ENCODE measurements around the gene MRPS27.

The MRPS27 gene

DNA sequence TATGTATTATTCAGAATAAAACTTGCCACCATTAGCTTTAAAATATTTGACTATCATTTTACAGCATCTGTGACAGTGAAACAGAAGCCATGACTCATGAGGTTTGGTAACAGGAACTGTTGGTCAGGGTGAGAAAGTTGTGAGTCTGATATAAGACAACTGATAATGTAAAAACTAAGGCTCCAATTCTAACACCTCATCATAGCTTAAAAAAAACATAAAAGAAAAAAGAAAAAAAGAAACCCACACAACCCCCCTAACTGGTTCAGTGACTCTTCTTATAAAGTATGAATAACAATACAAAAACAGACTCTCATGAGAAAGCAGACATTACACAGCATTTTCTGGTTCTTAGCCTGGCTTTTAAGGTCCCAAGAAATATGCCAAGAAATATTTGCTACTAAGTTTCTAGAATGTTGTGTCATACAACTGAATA lies 85.8 kb downstream of the MRPS27 start:
- no peak overlapping the region for H3K27ac Mint-ChIP-seq
- H3K27me3 Mint-ChIP-seq = no peaks in the 10 kb centered on the region
- peaks cover 30% of the 10 kb centered on the region for H3K36me3 Mint-ChIP-seq
- ATAC-seq (ENCODE audit: low read depth) (no peak), DNase-seq (ENCODE audit: low spot score in 2 of 2) (no peak)
- H3K4me1 Mint-ChIP-seq = peaks cover 7% of the 10 kb centered on the region
- H3K4me3 Mint-ChIP-seq = no peak overlapping the region
- H3K9me3 Mint-ChIP-seq = no peaks in the 10 kb centered on the region

DNA sequence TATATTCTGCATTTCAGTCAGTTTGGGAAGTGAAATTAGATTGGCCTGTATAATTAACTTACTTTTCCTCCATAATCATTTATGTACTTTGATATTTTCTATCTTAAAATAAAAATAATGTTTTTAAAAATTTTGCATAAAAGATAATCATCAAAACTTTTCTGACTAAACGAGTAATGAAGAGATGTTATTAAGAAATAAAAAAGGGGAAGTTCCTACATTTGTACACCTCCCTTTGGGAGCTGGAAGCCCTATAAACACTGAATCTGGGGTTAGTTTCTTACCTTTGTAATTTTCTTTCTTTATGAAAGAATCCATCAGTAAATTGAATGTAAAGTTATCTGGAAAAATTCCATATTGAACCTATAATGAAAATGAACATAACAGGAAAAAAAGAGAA lies 86.2 kb downstream of the MRPS27 start:
- H3K27ac Mint-ChIP-seq = no peak overlapping the region
- H3K36me3 Mint-ChIP-seq = peaks cover 30% of the 10 kb centered on the region
- ATAC-seq (ENCODE audit: low read depth) (no peak), DNase-seq (ENCODE audit: low spot score in 2 of 2) (no peak)
- H3K27me3 Mint-ChIP-seq = no peaks in the 10 kb centered on the region
- no peaks in the 10 kb centered on the region for H3K9me3 Mint-ChIP-seq
- peaks cover 7% of the 10 kb centered on the region for H3K4me1 Mint-ChIP-seq
- no peak overlapping the region for H3K4me3 Mint-ChIP-seq

DNA sequence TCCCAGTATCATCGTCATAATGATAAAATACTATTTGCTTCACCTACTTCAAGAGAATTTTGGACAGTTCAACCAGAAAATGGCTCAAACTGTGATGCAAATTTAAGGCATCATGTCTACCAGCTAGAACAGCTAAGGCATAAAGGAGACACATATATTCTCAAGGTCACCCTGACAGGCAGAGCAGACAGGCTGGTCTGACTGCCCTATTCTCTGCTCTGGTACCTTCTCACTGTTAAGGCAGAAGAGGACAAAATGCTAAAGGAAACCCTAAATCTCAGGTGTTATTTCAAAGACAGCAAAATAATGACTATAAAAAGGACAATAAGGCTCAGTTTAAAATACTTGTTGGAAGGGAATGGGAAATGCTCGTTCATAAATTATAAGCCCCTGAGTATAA lies 87.2 kb downstream of the MRPS27 start:
- Mint-ChIP-seq H3K36me3 (peaks cover 30% of the 10 kb centered on the region), H3K9me3 (no peaks in the 10 kb centered on the region), H3K27ac (peak overlapping the region; percentile 53), H3K4me1 (peaks cover 7% of the 10 kb centered on the region), H3K4me3 (no peak overlapping the region), H3K27me3 (no peaks in the 10 kb centered on the region)
- no peak for DNase-seq (ENCODE audit: low spot score in 2 of 2)
- no peak for ATAC-seq (ENCODE audit: low read depth)

DNA sequence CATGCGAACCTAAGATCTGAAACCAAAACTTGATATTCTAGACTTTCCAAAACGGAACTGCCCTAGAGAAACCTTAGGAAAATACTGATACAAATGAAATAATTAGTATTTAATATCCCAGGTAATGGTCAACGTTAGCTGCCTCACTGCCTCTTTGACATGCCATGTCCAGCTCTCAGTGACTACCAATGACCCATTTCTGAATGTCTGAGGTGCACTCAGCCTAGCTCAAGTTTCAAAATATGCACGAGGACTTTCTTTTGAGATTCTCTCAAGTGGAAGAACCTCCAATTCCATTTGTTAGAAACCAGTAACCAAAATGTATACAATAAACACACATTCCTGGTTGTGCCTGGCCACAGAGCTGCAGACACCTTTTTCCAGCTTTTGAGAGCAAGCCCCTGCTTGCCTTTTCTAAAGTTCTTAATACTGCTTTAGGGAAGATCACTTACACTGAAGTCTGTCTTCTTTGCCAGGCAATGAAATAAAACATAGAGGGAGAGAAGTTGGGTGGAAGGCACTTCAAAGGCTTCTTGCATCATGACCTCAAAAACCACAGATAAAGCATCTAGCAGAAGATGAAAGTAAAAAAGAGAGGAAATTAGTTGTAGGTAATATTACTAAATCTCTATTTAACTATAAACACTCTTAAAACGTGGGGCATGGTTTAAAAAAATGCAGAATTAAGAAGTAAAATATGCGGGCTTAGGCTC lies 87.9 kb downstream of the MRPS27 start:
- H3K27ac Mint-ChIP-seq = peak overlapping the region; percentile 53
- H3K4me3 Mint-ChIP-seq = no peak overlapping the region
- H3K4me1 Mint-ChIP-seq = peaks cover 7% of the 10 kb centered on the region
- H3K9me3 Mint-ChIP-seq = no peaks in the 10 kb centered on the region
- DNase-seq (ENCODE audit: low spot score in 2 of 2) (no peak), ATAC-seq (ENCODE audit: low read depth) (no peak)
- H3K27me3 Mint-ChIP-seq = no peaks in the 10 kb centered on the region
- peaks cover 31% of the 10 kb centered on the region for H3K36me3 Mint-ChIP-seq

DNA sequence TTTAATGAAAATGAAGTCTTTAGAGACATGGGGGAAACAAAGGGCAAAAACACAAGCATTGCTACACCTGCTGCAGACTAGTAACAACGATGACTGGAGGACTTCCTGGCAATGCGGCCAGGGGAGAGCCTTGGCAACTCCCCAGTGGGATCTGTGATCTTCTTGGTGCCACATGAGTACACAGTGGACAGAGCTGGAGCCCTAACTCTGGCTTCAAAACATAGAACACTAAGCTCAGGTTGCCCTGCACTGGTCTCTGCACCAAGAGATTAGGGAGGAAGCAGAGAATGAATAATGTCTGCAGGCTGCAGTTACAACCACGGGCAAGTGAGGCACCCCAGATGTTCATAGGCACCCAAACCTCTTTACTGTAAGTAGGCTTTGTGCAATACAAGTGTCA lies 91.1 kb downstream of the MRPS27 start:
- H3K27ac Mint-ChIP-seq = peak overlapping the region; percentile 28
- DNase-seq (ENCODE audit: low spot score in 2 of 2) = no peak
- H3K27me3 Mint-ChIP-seq = no peaks in the 10 kb centered on the region
- peaks cover 33% of the 10 kb centered on the region for H3K36me3 Mint-ChIP-seq
- peaks cover 3% of the 10 kb centered on the region for H3K4me1 Mint-ChIP-seq
- no peak overlapping the region for H3K4me3 Mint-ChIP-seq
- no peak for ATAC-seq (ENCODE audit: low read depth)
- no peaks in the 10 kb centered on the region for H3K9me3 Mint-ChIP-seq

DNA sequence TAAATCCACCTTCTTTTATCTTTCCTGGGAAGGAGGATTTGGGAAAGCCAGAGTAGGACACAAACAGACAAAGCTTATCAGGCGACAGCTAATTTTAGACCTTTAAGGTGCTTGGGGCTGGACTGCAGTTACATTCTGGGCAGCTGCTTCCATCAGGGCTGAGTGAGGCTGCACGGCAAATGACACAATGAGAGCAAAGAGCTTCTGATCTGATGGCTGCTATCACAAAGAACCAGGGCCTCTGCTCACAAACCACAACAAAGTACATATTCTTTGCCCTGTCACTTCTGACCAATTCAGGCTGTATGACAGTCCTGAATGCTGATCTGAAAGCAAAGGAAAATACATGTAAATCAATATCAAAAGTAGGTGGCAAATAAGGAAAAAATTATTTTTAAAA lies 93.1 kb downstream of the MRPS27 start:
- Mint-ChIP-seq H3K27me3 (no peaks in the 10 kb centered on the region), H3K4me1 (no peaks in the 10 kb centered on the region), H3K36me3 (peaks cover 46% of the 10 kb centered on the region), H3K4me3 (no peak overlapping the region), H3K27ac (no peak overlapping the region), H3K9me3 (no peaks in the 10 kb centered on the region)
- no peak for DNase-seq (ENCODE audit: low spot score in 2 of 2)
- ATAC-seq (ENCODE audit: low read depth) = no peak

DNA sequence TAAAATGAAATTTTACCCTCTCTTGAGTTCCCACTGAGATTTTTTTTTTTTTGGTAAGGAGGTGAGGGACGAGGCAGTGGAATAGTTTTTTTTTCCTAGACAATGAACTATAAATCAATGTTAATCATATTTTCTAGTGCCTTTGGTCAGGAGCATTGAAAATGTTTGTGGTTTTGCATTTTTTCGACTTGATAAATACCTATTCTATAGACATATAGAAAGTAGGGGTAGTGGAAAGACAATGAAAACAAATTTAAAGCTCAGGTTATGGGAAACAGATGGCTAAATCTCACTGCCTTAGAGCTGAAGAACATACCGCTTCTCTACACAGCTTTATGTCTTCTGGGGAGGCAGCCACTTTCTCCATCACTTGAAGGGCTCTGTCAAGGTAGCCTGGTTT lies 94.3 kb downstream of the MRPS27 start:
- peaks cover 49% of the 10 kb centered on the region for H3K36me3 Mint-ChIP-seq
- ATAC-seq (ENCODE audit: low read depth) = no peak
- H3K9me3 Mint-ChIP-seq = no peaks in the 10 kb centered on the region

DNA sequence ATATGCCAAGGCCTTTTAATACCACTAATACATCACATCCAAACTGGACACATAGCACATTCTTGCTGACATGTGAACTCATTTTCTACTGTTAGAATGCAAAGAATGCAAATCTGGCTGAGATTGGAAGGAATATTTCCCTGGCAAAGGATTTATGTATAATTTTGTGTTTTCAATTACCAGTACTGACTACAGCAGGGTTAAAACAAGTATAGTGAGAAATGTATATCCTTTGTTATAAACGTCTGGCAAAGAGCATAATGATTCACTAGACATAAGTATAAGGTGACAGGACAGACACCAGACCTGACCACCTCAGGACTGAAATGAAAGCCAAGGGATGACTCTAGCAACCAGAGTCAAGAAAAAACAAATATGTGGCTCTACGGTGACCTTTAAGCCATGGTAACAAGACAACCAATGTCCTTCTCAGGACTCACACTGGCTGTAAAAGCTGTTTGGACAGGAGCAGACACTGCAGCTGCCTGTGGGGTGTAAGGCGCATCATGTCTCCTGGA lies 95.0 kb downstream of the MRPS27 start:
- peak overlapping the region; percentile 65 for H3K27ac Mint-ChIP-seq

More for the DNA sequence above, 94.3 kb downstream of the MRPS27 start:
- Mint-ChIP-seq H3K27me3 (no peaks in the 10 kb centered on the region), H3K4me1 (no peaks in the 10 kb centered on the region), H3K4me3 (no peak overlapping the region), H3K27ac (no peak overlapping the region)
- no peak for DNase-seq (ENCODE audit: low spot score in 2 of 2)

DNA sequence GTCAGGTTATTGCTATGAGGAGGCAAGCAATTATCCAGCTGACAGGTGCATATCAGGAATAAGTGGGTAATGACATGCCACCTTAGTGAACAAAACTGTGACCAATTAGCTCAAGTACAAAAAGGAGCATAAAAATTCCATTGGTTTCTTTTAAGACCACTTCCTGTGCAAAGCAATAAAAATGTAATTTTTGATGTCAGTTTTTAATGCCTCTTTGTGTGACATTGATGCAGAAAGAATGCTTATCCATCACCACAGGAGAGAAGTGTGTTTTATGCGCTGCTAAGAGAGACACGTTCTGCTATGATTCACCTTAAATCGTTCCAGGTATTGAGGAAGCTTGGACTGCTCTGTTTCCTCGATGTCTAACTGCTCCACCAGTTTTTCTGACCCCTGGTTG lies 96.7 kb downstream of the MRPS27 start:
- H3K27ac Mint-ChIP-seq = no peak overlapping the region
- H3K36me3 Mint-ChIP-seq = peaks cover 51% of the 10 kb centered on the region
- DNase-seq (ENCODE audit: low spot score in 2 of 2) (no peak), ATAC-seq (ENCODE audit: low read depth) (no peak)
- no peak overlapping the region for H3K4me3 Mint-ChIP-seq
- H3K4me1 Mint-ChIP-seq = no peaks in the 10 kb centered on the region
- H3K9me3 Mint-ChIP-seq = no peaks in the 10 kb centered on the region
- H3K27me3 Mint-ChIP-seq = no peaks in the 10 kb centered on the region

More for the DNA sequence above, 95.0 kb downstream of the MRPS27 start:
- Mint-ChIP-seq H3K9me3 (no peaks in the 10 kb centered on the region), H3K36me3 (peaks cover 44% of the 10 kb centered on the region), H3K27me3 (no peaks in the 10 kb centered on the region), H3K4me3 (no peak overlapping the region), H3K4me1 (no peaks in the 10 kb centered on the region)
- ATAC-seq (ENCODE audit: low read depth) (no peak), DNase-seq (ENCODE audit: low spot score in 2 of 2) (no peak)

DNA sequence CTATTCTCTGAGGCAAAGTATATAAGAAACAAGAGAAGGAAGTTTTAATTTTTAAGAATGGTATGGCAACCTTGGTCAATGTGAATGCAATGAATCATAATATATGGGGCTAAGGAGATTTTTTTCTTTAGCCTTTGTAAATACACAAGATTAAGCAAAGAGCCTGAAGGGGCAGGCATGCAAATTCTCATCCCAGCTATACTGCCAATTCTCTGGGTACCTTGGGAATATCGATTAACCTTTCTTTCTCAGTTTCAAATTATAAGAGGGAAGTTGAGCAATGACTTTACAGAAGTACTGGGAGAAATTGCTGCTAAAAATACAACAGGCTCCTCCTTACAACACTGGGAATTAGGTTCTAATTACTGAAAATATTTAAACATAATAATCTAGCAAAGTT lies 97.5 kb downstream of the MRPS27 start:
- DNase-seq (ENCODE audit: low spot score in 2 of 2) (no peak), ATAC-seq (ENCODE audit: low read depth) (no peak)
- peaks cover 53% of the 10 kb centered on the region for H3K36me3 Mint-ChIP-seq
- H3K27ac Mint-ChIP-seq = no peak overlapping the region
- no peaks in the 10 kb centered on the region for H3K27me3 Mint-ChIP-seq
- H3K4me1 Mint-ChIP-seq = no peaks in the 10 kb centered on the region
- no peaks in the 10 kb centered on the region for H3K9me3 Mint-ChIP-seq
- no peak overlapping the region for H3K4me3 Mint-ChIP-seq

DNA sequence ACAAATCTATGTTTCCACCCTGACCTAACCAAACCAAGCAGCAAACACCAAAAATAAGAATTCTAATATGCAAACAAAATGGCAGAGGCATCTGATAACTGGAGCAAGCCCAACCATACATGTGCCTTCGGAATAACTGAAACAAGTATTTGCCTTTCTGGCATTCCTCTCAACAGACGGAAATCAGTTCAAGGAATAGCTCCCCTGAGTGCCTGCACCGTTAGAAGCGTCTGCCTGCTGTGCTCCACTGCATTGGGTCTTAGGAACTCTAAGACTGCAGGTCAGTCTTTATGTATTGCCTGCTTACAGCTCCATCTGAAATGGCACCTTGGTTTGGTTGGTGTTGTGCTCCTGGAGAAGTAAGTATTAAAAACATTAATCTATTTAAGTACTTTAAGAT lies 98.5 kb downstream of the MRPS27 start:
- peaks cover 53% of the 10 kb centered on the region for H3K36me3 Mint-ChIP-seq
- no peak overlapping the region for H3K4me3 Mint-ChIP-seq
- no peaks in the 10 kb centered on the region for H3K9me3 Mint-ChIP-seq
- no peak for ATAC-seq (ENCODE audit: low read depth)
- no peak for DNase-seq (ENCODE audit: low spot score in 2 of 2)
- H3K4me1 Mint-ChIP-seq = no peaks in the 10 kb centered on the region
- H3K27ac Mint-ChIP-seq = no peak overlapping the region
- H3K27me3 Mint-ChIP-seq = no peaks in the 10 kb centered on the region

DNA sequence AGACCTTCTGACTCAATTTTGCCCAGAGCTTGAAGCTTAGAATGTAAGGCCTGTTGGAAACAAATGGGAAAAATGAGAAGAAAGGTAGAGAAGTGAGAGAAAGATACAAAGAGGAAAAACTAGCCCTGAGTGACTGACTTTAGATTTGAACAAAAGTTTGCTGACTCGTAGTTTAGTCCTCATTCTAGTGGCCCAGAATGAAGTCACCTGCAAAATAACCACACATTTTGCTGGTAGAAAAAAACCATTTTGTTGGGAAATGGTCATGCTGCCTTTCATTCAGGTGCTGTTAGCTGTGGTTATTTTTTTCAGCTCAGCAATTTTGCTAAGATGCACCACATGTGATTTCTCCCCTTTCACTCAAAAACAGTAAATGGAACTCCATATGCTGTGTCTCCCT lies 98.9 kb downstream of the MRPS27 start:
- H3K36me3 Mint-ChIP-seq = peaks cover 52% of the 10 kb centered on the region
- ATAC-seq (ENCODE audit: low read depth) = no peak
- no peaks in the 10 kb centered on the region for H3K9me3 Mint-ChIP-seq
- no peak overlapping the region for H3K4me3 Mint-ChIP-seq
- no peak overlapping the region for H3K27ac Mint-ChIP-seq
- no peaks in the 10 kb centered on the region for H3K27me3 Mint-ChIP-seq
- H3K4me1 Mint-ChIP-seq = no peaks in the 10 kb centered on the region
- no peak for DNase-seq (ENCODE audit: low spot score in 2 of 2)

DNA sequence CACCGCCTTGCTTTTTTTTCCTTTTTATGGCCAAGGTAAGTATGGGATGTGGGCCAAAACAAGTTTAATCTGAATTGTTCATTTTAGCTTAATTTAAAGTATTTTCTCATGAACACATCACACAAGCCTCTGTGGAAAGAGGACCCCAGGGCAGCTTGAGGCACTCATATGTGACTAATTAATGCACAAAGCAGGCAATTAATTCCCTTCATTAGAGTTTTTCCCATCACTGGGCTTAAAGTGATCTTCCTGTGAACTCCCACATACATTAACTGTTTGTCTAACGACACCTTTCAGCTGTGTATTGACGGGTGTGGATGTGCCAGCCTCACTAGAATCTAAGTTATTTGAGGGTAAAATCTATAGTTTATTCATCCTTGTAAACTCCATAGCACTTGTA lies 103.3 kb downstream of the MRPS27 start:
- no peaks in the 10 kb centered on the region for H3K9me3 Mint-ChIP-seq
- ATAC-seq (ENCODE audit: low read depth) = no peak
- no peak overlapping the region for H3K27ac Mint-ChIP-seq
- no peaks in the 10 kb centered on the region for H3K27me3 Mint-ChIP-seq
- peaks cover 28% of the 10 kb centered on the region for H3K36me3 Mint-ChIP-seq
- no peak for DNase-seq (ENCODE audit: low spot score in 2 of 2)
- H3K4me1 Mint-ChIP-seq = no peaks in the 10 kb centered on the region
- H3K4me3 Mint-ChIP-seq = no peak overlapping the region

DNA sequence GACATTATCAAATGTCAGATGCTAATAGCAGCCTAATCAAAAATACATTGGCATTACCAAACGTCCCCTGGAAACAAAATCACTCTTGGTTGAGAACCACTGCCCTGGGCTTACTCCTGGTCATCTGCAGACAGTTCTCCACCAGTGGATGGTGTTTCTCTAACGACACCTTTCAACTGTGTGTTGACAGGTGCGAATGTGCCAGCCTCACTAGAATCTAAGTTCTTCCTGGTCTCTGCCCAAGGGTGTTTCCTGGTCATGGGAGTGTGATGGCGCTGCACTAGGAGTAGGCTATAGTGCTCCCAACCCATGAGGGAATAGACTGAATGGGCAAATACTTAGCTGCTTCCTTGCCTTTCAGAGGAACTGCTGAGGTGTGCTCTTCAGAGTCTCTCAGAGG lies 105.9 kb downstream of the MRPS27 start:
- H3K27ac Mint-ChIP-seq = no peak overlapping the region
- H3K36me3 Mint-ChIP-seq = peaks cover 15% of the 10 kb centered on the region
- no peak overlapping the region for H3K4me3 Mint-ChIP-seq
- ATAC-seq (ENCODE audit: low read depth) (no peak), DNase-seq (ENCODE audit: low spot score in 2 of 2) (no peak)
- H3K27me3 Mint-ChIP-seq = no peaks in the 10 kb centered on the region
- no peaks in the 10 kb centered on the region for H3K9me3 Mint-ChIP-seq
- no peaks in the 10 kb centered on the region for H3K4me1 Mint-ChIP-seq

DNA sequence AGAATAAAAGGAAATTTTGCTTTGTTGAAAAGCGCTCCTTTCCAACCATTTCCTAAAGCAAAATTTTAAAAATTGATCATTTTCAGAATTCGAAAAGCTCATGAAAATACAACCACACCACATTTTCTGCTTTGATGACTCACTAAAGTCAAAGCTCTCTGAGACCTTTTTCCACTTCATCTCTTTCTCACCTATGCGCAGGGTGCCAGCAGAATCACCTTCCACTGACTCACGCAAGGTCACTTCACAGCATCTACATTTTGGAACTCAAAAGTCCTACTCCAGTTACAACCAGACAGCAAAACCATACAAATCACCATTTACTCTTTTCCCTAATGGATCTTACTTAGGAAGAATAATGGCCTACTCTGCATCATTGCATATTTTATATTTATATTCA lies 106.6 kb downstream of the MRPS27 start:
- no peak for DNase-seq (ENCODE audit: low spot score in 2 of 2)
- H3K27me3 Mint-ChIP-seq = no peaks in the 10 kb centered on the region
- H3K27ac Mint-ChIP-seq = no peak overlapping the region
- H3K4me1 Mint-ChIP-seq = no peaks in the 10 kb centered on the region
- H3K36me3 Mint-ChIP-seq = peaks cover 11% of the 10 kb centered on the region
- H3K9me3 Mint-ChIP-seq = no peaks in the 10 kb centered on the region
- no peak overlapping the region for H3K4me3 Mint-ChIP-seq
- ATAC-seq (ENCODE audit: low read depth) = no peak

Data from memory B cell (primary cell).